GM18861 (cell line): ENCODE results near the gene AFF3.
A peak's percentile ranks its signal among the peaks of the same experiment; 100 is the strongest.

Experiments used
- ATAC-seq: cut with Tn5 transposase; IDR thresholded peaks from one replicate; pipeline ENCODE4 v1.9.1; 2021; ENCODE audit not compliant: unreplicated experiment

AFF3 gene

DNA sequence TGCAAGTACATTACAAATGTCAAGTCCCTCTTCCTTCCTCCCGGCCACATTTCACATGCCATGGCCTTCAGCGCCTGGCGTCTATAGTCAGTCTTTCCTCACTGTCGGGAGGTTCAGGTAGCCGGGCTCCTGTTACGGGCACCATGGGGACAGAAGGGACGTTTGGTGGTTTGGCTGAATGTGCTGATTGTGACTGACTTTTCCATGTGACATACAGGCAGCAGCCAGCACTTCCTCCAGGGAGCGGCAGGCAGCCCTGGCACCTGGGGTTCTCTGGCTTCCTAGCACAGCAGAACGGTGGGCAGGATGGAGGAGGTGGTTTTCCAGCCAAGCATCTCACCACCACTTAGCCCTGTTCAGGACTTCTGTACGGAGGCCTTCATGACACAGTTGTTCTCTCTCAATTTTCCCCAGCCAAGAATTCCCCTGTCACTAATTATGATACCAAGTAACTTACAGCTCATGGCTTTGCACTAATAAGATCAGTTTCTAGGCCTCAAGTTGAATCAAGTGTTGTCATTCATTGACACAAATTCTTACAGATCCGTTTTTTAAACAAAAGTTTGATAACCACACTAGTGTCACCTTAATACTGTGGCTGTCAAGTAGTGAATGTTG is 568.6 kb downstream of the AFF3 start:
- no peak for ATAC-seq

DNA sequence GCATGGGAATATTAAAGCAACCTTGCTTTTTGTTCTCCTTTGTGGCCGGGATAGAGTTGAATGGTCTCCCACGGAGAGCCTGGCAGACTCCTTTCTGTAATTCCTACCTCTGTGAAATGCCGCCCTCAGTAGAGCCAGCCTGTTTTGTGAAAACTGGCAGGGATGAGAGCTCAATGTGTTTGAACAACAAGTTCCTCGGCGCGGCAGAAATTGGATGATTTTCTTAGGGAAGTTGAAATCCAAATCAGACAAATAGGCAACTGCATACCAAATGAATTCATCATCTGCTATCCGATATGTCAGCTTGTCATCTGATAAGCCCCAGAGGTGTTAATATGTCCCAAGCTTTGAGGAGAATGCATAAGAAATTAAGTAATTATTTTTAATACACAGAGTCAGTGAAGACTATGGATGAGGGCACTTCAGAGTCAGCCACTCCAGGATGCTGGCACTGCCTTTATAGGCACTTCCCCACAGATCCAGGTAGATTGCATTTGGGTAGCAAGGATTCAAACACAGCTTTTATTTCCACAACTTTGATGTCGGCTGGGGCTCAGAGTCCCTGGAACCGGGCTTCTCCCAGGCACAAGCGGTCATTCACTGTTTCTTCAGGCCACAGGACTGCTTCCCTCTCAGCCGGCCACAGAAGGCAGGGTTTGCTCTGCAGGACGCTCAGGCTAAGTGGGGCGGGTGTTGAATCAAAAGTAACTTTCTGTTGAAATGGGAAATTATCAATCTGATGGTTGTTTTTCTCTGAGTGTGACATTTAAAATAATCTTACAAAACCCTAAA is 569.8 kb downstream of the AFF3 start:
- ATAC-seq = no peak

DNA sequence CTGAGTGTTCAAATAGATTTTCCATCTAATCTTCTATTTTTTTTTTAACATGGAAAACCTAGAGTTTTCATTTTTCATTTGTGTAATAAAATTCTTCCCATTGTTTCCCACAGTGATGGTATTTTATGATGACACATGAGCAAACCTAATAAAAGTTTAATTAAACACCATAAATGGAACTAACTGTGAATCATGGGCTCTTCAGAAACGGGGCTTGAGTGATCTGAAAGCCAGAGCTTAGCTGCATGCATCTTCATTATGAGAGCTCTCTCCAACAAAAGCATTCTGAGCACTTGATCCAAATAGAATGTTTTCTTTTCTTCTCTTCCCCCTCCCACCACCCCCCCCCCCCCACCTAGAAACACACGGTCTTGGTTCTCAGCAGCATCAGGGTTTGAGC is 570.4 kb downstream of the AFF3 start:
- ATAC-seq = no peak

DNA sequence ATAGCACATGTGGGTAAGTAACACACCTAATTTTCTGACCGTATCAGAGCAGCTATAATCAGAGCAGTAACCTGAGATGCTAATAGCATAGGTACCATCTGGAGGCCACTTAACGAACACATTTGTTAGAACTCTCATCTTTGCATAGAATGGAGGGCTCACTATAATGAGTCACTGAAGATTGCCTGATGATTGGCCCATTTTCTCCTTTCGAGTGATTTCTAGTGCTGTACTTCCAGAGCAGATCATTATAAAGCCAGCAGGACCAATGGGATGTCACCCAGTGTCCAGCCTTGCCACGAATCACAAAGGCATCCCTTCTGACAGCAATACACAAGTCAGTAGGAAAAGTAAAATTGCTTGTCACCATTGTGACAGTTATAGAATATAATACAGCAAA is 570.9 kb downstream of the AFF3 start:
- no peak for ATAC-seq

DNA sequence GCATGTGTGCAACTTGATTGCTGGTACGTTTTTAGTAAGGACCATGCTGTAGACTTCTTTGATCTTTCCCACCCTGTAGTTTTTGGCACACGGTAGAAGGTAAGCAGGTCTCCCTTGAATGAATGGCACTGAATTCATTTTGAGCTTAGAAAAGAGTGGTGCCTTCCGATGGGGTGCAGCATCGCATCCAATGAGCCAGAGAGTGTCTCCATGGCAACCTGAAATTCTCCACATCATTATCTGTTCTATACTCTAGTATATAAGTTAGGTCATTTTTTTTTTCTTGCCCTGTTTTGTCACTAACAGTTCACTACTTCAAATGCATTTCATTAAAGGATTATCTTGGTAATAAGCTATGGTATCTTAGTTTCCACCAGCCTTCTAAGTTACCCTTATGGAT is 571.4 kb downstream of the AFF3 start:
- ATAC-seq = no peak

DNA sequence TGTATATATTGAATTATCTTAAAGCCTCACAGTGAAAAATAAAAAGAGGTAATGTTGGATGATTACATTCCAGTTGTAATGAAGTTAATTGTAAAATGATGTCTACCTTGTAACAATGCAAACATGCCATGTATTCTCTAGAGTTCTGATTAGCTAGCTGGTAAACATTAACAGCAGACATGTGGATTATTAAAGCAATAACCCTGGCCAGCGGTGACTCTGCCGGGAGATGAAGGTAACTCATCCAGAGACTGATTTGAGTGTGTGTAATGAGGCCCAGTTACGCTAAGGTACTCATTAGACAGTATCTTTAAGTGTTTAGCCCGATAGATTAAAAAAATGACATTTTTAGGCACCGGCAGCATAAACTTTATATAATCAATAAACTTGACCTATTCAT is 573.0 kb downstream of the AFF3 start:
- ATAC-seq = no peak

DNA sequence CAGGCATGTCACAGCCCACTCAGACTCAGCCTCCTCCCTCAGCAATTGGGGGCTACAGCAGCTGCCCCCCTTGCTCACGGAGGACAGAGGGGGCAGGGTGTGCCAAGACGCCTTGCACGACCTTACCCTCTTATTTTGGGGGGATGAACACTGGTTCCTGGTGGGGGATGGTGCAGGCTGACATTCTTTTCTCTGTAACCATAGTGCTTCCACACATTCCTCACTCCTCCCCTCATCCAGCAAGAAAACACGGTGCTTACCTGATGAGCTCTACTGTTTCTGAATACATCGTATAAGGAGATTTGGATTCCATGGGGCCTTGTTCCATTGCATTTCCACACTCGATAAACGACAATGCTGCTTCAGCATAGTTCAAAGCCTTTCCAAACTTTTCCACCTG is 577.2 kb downstream of the AFF3 start:
- no peak for ATAC-seq

DNA sequence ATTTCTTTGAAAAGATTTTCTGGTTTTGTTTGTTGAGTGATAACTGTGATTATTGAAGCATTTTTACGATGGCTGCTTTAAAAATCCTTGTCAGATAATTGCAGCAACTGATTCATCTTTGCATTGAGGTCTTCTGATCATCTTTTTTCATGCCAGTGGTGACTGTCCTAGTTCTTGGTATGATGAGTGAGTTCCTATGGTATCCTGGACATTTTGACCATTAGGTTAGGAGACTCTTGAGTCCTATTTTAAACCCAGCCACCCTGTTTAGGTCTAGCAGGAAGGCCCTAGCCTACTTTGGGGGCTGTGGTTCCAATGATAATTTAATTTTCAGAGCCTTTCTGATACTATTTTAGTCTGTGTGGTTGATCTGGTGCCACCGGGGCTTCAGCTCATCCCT is 579.9 kb downstream of the AFF3 start:
- ATAC-seq = no peak

DNA sequence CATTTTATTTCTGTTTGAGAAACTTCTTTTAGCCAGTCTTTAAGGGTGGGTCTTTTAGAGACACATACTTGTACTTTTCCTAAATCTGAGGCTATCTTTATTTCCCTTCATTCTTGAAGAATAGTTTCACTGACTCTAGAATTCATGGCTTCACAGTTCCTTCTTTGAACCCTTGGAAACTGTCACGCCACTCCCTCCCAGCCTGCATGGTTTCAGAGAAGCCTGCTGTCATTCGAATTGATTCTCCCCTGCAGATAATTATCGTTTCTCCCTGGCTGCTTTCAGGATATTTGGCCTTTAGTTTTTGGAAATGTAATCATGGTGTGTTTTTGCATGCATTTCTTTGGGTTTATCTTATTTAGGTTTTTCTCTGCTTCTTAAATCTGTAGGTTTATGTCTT is 580.6 kb downstream of the AFF3 start:
- no peak for ATAC-seq

DNA sequence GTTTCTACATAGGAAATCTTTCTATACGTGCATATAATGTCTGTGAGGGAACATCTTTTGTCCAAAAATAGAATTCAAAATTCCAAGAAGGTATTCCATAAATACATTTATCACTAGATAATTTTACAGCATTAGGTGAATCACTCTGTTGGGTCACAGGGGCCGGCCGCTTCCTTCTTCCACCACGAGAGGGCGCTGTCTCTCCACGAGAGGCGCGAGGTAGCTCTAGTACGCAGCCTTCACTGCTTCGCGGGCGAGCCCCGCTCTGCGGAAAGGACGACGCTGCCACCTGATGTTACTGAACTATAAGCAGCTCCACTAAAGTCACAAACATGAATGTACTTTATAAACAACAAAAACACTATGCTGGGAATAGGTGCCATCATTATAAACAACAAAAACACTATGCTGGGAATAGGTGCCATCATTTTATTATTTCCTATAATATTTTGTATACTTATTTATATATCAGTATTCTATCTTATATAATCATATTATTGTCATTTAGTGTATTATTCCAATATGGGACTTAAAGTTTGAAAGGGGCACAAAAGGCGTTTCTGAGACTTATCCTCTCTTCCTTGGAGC is 583.2 kb downstream of the AFF3 start:
- peak; percentile 60 for ATAC-seq

DNA sequence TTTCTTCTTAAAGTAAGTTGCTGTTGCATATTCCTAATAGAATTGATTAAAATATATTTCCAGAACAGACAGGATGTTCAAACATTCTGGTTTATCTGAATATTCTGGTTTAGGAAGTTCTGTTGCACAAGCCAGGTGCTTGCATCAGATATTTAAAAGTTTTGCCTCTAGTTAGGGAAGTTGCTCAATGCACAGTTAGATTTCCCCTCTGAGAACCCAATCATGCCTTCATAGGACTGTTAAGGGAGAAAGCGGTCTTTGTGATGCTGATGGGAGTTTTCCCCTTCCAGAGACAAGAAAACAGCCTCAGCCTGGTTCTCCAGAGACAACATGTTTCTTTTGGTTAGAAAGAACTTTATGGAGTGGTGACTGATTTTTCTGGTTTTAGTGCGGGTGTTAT is 587.0 kb downstream of the AFF3 start:
- ATAC-seq = no peak

DNA sequence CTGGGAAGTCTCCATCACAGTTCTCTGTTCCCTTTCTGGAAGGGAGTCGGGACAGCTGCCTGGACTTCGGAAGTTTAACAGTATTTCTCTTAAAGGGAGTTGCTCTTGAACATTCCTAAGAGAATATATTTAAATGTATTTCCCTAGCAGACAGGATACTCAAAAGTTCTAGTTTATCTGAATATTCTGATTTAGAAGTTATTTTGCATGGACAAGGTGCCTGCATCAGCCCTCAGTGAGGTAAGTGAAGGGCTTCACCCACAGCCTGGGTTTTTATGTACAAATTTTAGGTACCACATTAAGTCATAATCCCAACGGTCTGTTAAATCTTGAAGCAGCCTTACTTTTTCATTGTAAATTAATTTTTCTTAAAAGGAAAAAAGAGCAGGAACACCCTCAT is 587.5 kb downstream of the AFF3 start:
- ATAC-seq = no peak

DNA sequence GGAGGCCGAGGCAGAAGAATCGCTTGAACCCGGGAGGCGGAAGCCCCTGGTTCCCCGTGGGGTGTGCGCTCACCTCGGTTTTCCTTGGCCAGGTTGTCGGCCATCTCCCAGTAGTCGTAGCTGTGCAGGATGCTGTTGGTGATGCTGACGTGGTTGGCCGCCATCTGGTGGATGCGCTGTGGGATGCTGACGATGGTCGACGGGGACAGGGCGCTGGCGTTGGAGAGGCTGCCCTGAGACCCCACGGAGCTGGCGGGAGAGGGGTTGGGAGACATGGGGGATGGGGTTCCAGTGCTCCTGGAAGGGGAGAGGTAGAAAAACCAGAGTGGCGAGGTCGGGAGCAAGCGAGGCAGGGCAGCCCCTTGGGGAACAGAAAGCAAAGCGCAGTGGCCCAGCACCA is 588.2 kb downstream of the AFF3 start:
- ATAC-seq = no peak

DNA sequence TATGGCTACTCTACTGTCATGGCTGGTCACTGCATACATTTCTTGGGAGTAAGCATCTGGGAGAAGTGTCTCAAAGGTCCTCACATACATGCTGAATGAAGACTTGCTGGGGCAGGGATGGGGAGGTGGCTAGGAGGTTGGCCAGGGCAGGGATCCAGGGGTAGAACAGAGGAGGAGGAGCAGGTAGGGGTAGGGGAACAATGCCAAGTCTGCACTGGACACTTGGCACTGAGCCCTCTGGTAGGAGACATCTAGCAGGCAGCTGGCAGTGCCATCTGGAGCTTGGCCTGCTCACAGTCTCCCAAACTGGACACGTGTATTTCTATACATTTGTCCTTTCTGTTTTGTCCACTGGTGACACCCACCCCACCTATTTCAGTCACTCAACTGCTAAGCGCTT is 589.9 kb downstream of the AFF3 start:
- ATAC-seq = no peak

DNA sequence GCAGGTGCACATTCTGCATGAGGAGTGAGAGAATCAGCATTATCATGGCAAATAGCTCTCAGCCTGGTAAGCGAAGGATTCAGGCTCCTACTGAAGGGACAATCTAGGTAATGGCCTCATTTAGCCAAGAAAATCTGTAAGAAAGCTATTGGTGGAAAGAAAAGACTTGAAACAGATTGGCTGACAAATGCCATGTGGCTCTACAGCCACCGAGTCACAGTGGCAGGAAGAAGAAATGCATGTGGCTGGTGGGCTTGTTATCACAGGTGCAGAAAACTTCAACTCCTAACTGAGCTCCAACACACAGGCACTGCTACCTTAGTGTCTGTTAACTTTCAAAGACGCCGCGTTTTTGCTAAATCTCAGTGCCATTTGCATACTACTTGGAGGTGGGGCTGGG is 592.0 kb downstream of the AFF3 start:
- ATAC-seq = no peak

DNA sequence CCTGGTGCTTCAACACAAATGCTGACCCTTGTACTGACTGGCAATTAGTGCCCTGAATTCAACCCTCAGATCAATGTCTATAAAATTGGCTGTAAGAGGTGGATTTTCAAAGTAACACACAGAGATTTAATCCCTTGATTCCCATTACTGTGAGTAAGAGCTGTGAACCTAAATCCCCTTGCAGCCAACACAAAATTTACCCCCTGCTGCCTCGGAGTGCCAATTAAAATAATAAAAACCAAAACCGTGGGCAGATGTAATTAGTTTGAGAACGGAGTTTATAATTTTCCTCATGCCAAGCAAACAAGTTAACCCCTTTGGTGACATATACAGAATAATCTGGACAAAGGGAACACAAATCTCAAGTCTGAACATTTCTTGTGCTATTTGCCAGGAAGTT is 596.8 kb downstream of the AFF3 start:
- no peak for ATAC-seq

DNA sequence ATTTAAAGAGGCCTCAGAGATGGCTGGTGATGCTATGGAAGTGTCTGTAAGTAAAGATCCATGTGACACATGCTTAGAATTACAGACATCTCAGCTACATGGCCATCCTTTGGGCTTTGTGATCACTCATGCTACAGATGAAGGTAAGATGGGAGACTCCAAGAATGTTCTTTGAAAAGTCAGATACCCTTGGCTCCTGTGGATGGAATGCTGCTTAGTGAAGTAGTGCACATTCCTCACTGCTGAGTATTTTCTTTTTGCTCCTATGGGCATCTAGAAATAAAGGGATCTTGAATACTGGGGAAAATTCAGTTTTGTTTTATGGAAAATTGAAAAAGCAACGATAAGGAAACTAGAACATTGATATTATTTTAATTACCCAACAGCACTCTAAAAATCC is 597.3 kb downstream of the AFF3 start:
- ATAC-seq = no peak

DNA sequence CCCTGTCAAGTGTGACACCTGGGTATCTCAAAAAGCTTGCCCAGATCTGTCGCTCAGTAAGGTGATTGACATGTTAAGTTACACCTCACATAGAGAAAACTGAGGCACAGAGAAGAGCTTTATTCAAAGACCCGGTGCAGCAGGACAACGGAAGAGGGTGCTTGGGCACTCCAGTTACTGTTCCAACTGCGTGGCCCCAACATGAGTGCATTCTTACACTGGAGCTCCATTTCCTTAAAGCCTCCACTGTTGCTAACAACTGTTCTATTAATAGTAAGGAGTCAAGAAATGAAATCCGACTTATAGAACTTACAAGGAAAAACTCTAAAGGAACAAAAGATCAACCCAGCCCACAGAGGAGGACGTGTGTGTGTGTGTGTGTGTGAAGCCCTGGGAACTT is 597.8 kb downstream of the AFF3 start:
- ATAC-seq = no peak

DNA sequence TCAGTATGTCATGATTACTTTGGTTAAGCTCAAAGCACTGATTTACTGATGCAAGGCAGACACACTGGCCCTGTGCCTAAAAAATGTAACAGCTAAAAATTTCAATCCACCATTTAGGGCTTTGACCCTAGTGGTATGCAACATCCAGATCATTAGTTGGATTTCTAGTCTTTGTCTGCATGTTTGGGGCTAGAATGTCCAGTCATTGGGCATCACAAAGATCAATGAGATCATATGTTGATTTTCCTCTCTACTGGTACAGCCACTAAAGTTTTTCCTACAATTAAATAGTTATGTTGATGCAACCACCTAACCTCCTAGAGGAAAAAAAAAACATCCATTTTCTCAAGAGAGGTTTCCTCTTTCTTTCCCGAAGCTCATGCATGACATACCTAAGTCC is 599.1 kb downstream of the AFF3 start:
- no peak for ATAC-seq

DNA sequence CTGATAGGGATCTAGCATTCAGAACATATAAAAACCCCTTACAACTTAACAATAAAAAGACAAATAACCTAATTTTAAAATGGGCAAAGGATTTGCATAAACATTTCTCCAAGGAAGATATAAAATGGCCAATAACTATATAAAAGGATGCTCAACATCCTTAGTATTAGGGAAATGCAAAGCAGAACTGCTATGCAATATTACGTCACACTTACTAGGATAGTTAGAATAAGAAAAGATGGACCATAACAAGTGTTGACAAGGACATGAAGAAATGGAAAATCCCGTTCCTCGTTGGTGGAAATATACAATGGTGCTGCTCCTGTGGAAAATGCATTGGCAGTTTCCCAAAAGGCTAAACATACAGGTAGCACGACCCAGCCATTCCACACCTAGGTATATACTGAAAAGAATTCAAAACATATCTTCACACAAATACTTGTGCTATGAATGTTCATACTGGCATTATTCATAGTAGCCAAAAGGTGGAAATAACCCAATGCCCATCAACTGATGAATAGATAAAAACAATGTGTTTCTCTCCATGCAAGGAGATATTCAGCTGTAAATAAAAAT is 604.4 kb downstream of the AFF3 start:
- ATAC-seq = no peak

DNA sequence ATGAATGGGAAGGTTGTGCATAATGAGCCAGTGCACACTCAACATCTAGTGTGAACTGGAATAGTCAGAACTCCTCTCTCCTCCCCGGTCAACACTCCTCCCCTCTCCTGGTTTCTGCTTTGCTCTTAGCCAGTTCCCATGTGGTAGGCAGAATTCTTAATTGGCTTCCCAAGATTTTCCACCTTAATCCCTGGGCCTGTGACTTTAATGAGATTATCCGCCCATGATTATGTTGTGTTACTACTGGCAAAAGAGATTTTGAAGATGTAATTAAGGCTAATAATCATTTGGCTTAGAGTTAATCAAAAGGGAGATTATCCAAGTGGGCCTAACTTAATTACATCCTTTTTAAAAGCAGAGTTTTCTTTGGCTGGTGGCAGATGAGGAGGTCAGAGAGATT is 618.3 kb downstream of the AFF3 start:
- ATAC-seq = no peak

DNA sequence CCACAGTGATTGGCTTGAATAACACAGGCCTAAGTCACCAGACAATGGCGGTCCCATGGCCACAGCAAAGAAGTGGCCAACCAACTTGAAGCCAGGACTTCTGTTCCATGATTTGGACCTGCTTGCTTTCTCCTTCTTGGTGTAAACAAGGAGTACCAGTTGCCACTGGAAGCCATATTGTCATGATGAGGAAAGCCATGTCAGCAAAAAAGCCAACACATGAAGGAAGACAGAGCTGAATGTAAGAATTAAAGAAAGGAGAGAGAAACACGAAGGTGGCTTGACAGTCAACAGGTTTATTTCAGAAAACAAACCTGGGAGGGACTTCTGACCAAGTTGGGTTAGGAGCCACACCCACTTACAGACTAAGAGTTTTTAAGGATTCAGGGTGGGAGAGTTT is 620.2 kb downstream of the AFF3 start:
- no peak for ATAC-seq
